Myocyte (in vitro differentiated cells): Measurements from ENCODE around the gene COX8C. TPM values are rescaled to one million over a fixed set of nuclear protein-coding genes. Genes with fewer than 3 reads are reported as not detected.
"Not testable (repeated sequence)": the region's sequence is repeated elsewhere in the genome, so short reads cannot be mapped to it uniquely, and the experiment has no call there.

Source experiments
- DNase-seq: peaks from one replicate; pipeline ENCODE4 v3.0.0-alpha.2; 2012; ENCODE audit warnings: low read depth
- total RNA-seq: library from RNA; depleted of rRNA; stranded (reverse); fragments of >200 nt; gene quantifications from 2 replicates; pipeline ENCODE4 v1.2.3, GENCODE V29; 2014

COX8C gene
- total RNA-seq, 1 donor from 2014 or later: not detected

- DNase-seq: no peak
Measured at GRCh38 chr14:93368996-93369712, 22.2 kb downstream of the COX8C start.

- no peak for DNase-seq
Measured at GRCh38 chr14:93369713-93370266, 22.8 kb downstream of the COX8C start.

- no peak for DNase-seq
Measured at GRCh38 chr14:93375673-93376156, 28.7 kb downstream of the COX8C start.

GRCh38 chr14:93379831-93380230, 32.8 kb downstream of the COX8C start:
- no peak for DNase-seq

GRCh38 chr14:93381644-93382043, 34.7 kb downstream of the COX8C start:
- no peak for DNase-seq

GRCh38 chr14:93384256-93384655, 37.3 kb downstream of the COX8C start:
- not testable (repeated sequence) for DNase-seq

- no peak for DNase-seq
Measured at GRCh38 chr14:93395231-93395630, 48.2 kb downstream of the COX8C start.

GRCh38 chr14:93396456-93396855, 49.5 kb downstream of the COX8C start:
- no peak for DNase-seq

Other genes with a start within 250 kb of the COX8C start
- 19.1 and 23.0 TPM in 2 replicates for gene ITPK1, start 231.3 kb upstream of the COX8C start, total RNA-seq
- gene MOAP1, start 162.3 kb upstream of the COX8C start, total RNA-seq: 45.4 and 58.7 TPM in 2 replicates
- gene LYSET, start 161.9 kb upstream of the COX8C start, total RNA-seq: 10.8 and 12.2 TPM in 2 replicates
- gene GON7, start 140.1 kb upstream of the COX8C start, total RNA-seq: 8.6 and 14.4 TPM in 2 replicates
- 22.8 and 24.4 TPM in 2 replicates for gene UBR7, start 139.9 kb upstream of the COX8C start, total RNA-seq
- 21.0 and 25.2 TPM in 2 replicates for gene BTBD7, start 14.1 kb upstream of the COX8C start, total RNA-seq
- gene UNC79, start 83.8 kb downstream of the COX8C start, total RNA-seq: 0.67 and 0.83 TPM in 2 replicates